CD8-positive, alpha-beta memory T cell (primary cell): ENCODE results near the gene GTPBP6. TPM values are rescaled to one million over a fixed set of nuclear protein-coding genes. Genes with fewer than 3 reads are reported as not detected.

Experiments
- polyA plus RNA-seq: library from polyadenylated mRNA; unstranded; fragments of 300-500 nt; fragmentation: Illumina TruSeq; gene quantifications from one replicate; pipeline ENCODE4 v1.2.3, GENCODE V29; 2021
- total RNA-seq, 2 experiments: library from RNA; stranded (reverse); gene quantifications; one replicate each; pipeline ENCODE4 v1.2.3, GENCODE V29; 2021

The GTPBP6 gene
- total and polyA plus RNA-seq, 3 experiments from 2014 or later, result 55.7 to 78.5 (median 77.8) TPM

Other genes with a start within 250 kb of the GTPBP6 start
- 10 to 100 TPM; 28.5 to 30.6 TPM for gene PLCXD1, start 37.4 kb downstream of the GTPBP6 start, total RNA-seq
- gene PLCXD1, start 37.4 kb downstream of the GTPBP6 start, polyA plus RNA-seq, result 4.6 TPM
- gene PPP2R3B, start 68.1 kb upstream of the GTPBP6 start, total RNA-seq, result 10 to 100 TPM; 21.2 to 23.1 TPM
- 10.0 TPM for gene PPP2R3B, start 68.1 kb upstream of the GTPBP6 start, polyA plus RNA-seq